OCI-LY3 (cell line): ENCODE data around the gene SPON1.

Experiments
- H2AFZ ChIP-seq: fragments of 200-600, 300-600 bp; shearing (Covaris generic); 2 replicates; pipeline ENCODE4 v1.6.0; 2014; ENCODE audit warnings: antibody characterized with exemption, low read depth, low read length
- H3K27ac ChIP-seq: fragments of 200-600, 300-600 bp; sonication (generic); 2 replicates; pipeline ENCODE4 v1.5.1; 2014; ENCODE audit warnings: mild to moderate bottlenecking, low read length, moderate library complexity, mixed read lengths
- H3K27me3 ChIP-seq: fragments of 200-600, 300-600 bp; sonication (generic); 2 replicates; pipeline ENCODE4 v1.6.1; 2014; ENCODE audit warnings: low read depth, low read length, mixed read lengths
- H3K36me3 ChIP-seq: fragments of 200-600, 300-600 bp; sonication (generic); replicated peaks from 2 replicates; pipeline ENCODE3; 2014; ENCODE audit warnings: low read depth, low read length, mixed read lengths
- H3K4me1 ChIP-seq: fragments of 300-600, 200-600 bp; sonication (generic); 2 replicates; pipeline ENCODE4 v1.6.1; 2014; ENCODE audit warnings: low read length, mixed read lengths
- H3K4me2 ChIP-seq: fragments of 200-600, 300-600 bp; sonication (generic); 2 replicates; pipeline ENCODE4 v1.6.1; 2014; ENCODE audit warnings: low read length, mixed read lengths
- H3K4me3 ChIP-seq: fragments of 300-600, 200-600 bp; sonication (generic); 2 replicates; pipeline ENCODE4 v1.5.1; 2014; ENCODE audit warnings: antibody characterized with exemption, mild to moderate bottlenecking, low read length, moderate library complexity
- H3K79me2 ChIP-seq: fragments of 300-600, 200-600 bp; shearing (Covaris generic); 2 replicates; pipeline ENCODE4 v1.6.1; 2014; ENCODE audit warnings: mild to moderate bottlenecking, low read length, mixed read lengths
- H3K9ac ChIP-seq: fragments of 300-600, 200-600 bp; shearing (Covaris generic); 2 replicates; pipeline ENCODE4 v1.6.0; 2014; ENCODE audit warnings: mild to moderate bottlenecking, low read length, moderate library complexity
- H3K9me3 ChIP-seq: fragments of 200-600, 300-600 bp; shearing (Covaris generic); 2 replicates; pipeline ENCODE4 v1.6.1; 2014; ENCODE audit warnings: low read length, mixed read lengths; ENCODE audit not compliant: insufficient read depth
- H4K20me1 ChIP-seq: fragments of 200-600, 300-600 bp; sonication (generic); 2 replicates; pipeline ENCODE4 v1.6.1; 2016; ENCODE audit warnings: low read length, mixed read lengths; ENCODE audit not compliant: insufficient read depth
- EZH2phosphoT487 ChIP-seq: fragments of 200-600 bp; shearing (Covaris generic); IDR thresholded peaks from 2 replicates; pipeline ENCODE4 v1.6.1; 2018; ENCODE audit warnings: antibody characterized with exemption, mixed run types, low read depth
- TF ChIP-seq, protein P1 (sequence below): fragments of 200-600, 300-600 bp; sonication (generic); IDR thresholded peaks from 2 replicates; pipeline ENCODE4 v1.5.1; 2014; ENCODE audit warnings: antibody characterized with exemption, low read length, low read depth

The SPON1 gene

DNA sequence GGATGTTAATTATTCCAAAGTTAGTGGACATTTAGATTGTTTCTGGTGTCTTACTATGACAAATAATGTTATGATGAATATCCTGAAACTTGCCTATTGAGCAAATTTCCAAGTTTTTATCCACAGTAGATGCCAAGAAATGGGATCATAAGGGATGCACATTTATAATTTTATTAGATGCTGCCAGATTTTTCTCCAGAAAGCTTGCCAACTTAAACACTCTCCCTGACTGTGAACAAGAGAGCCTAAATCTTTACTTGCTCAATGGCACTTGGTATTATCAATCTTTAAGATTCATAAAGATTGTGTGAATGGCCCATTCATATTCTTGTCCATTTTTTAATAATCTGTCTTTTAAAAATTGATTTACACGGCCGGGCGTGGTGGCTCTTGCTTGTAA lies 82.4 kb downstream of the SPON1 start:
- Histone ChIP-seq H3K4me3 (no peak overlapping the region), H3K4me2 (no peak overlapping the region), H3K4me1 (no peaks in the 10 kb centered on the region), H3K9me3 (no peaks in the 10 kb centered on the region), H3K27me3 (peaks cover 27% of the 10 kb centered on the region), H3K27ac (no peak overlapping the region), H2AFZ (no peak overlapping the region), H4K20me1 (no peaks in the 10 kb centered on the region), H3K79me2 (no peaks in the 10 kb centered on the region), H3K36me3 (no peaks in the 10 kb centered on the region), H3K9ac (no peak overlapping the region)
- no peak for TF ChIP-seq EZH2phosphoT487
- TF ChIP-seq, protein P1, sequence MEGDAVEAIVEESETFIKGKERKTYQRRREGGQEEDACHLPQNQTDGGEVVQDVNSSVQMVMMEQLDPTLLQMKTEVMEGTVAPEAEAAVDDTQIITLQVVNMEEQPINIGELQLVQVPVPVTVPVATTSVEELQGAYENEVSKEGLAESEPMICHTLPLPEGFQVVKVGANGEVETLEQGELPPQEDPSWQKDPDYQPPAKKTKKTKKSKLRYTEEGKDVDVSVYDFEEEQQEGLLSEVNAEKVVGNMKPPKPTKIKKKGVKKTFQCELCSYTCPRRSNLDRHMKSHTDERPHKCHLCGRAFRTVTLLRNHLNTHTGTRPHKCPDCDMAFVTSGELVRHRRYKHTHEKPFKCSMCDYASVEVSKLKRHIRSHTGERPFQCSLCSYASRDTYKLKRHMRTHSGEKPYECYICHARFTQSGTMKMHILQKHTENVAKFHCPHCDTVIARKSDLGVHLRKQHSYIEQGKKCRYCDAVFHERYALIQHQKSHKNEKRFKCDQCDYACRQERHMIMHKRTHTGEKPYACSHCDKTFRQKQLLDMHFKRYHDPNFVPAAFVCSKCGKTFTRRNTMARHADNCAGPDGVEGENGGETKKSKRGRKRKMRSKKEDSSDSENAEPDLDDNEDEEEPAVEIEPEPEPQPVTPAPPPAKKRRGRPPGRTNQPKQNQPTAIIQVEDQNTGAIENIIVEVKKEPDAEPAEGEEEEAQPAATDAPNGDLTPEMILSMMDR = no peak

GRCh38 chr11:14045417-14045816 lies 82.9 kb downstream of the SPON1 start:
- Histone ChIP-seq H3K27ac (no peak overlapping the region), H4K20me1 (no peaks in the 10 kb centered on the region), H3K4me2 (no peak overlapping the region), H3K4me3 (no peak overlapping the region), H3K79me2 (no peaks in the 10 kb centered on the region), H2AFZ (no peak overlapping the region), H3K9me3 (no peaks in the 10 kb centered on the region), H3K9ac (no peak overlapping the region), H3K36me3 (no peaks in the 10 kb centered on the region), H3K27me3 (peaks cover 24% of the 10 kb centered on the region), H3K4me1 (no peaks in the 10 kb centered on the region)
- no peak for TF ChIP-seq EZH2phosphoT487
- TF ChIP-seq, protein P1 = no peak

GRCh38 chr11:14052198-14052597 lies 89.7 kb downstream of the SPON1 start:
- no peaks in the 10 kb centered on the region for H3K9me3 ChIP-seq
- H3K79me2 ChIP-seq = no peaks in the 10 kb centered on the region
- peaks cover 14% of the 10 kb centered on the region for H3K27me3 ChIP-seq
- no peak overlapping the region for H3K9ac ChIP-seq
- no peak overlapping the region for H3K4me2 ChIP-seq
- H3K27ac ChIP-seq = no peak overlapping the region
- no peaks in the 10 kb centered on the region for H4K20me1 ChIP-seq
- H2AFZ ChIP-seq = no peak overlapping the region
- no peaks in the 10 kb centered on the region for H3K36me3 ChIP-seq
- no peaks in the 10 kb centered on the region for H3K4me1 ChIP-seq
- TF ChIP-seq, protein P1 = no peak
- TF ChIP-seq EZH2phosphoT487 = no peak
- no peak overlapping the region for H3K4me3 ChIP-seq

- Histone ChIP-seq H3K9ac (no peak overlapping the region), H3K9me3 (no peaks in the 10 kb centered on the region), H3K36me3 (no peaks in the 10 kb centered on the region), H3K79me2 (no peaks in the 10 kb centered on the region), H3K4me2 (no peak overlapping the region), H4K20me1 (no peaks in the 10 kb centered on the region), H3K27me3 (peaks cover 14% of the 10 kb centered on the region), H2AFZ (no peak overlapping the region), H3K4me1 (no peaks in the 10 kb centered on the region), H3K4me3 (no peak overlapping the region), H3K27ac (no peak overlapping the region)
- TF ChIP-seq, protein P1 = no peak
- TF ChIP-seq EZH2phosphoT487 = no peak
These were observed 91.9 kb downstream of the SPON1 start for GRCh38 chr11:14054116-14055107.
